ENCODE measurements around the gene LAMA5.

Gene LAMA5

GRCh38 chr20:62292108-62292507 lies 75.0 kb downstream of the LAMA5 start:
- TF ChIP-seq GATA1 (IDR thresholded peaks at IDR 0.05; ENCODE audit: low read depth, low read length), result no peak
- TF ChIP-seq POLR2A (IDR thresholded peaks at IDR 0.05; ENCODE audit: low read length), result no peak
- DNase-seq, result no peak

GRCh38 chr20:62291251-62292066 lies 75.7 kb downstream of the LAMA5 start:
- DNase-seq, result no peak
- TF ChIP-seq GATA1 (IDR thresholded peaks at IDR 0.05; ENCODE audit: low read depth, low read length), result no peak
- TF ChIP-seq POLR2A (IDR thresholded peaks at IDR 0.05; ENCODE audit: low read length), result no peak

- DNase-seq, result no peak
- no peak for TF ChIP-seq GATA1 (IDR thresholded peaks at IDR 0.05; ENCODE audit: low read depth, low read length)
- TF ChIP-seq POLR2A (IDR thresholded peaks at IDR 0.05; ENCODE audit: low read length), result no peak
These were observed 77.2 kb downstream of the LAMA5 start for GRCh38 chr20:62289898-62290297.

GRCh38 chr20:62289131-62289530 lies 78.0 kb downstream of the LAMA5 start:
- TF ChIP-seq GATA1 (IDR thresholded peaks at IDR 0.05; ENCODE audit: low read depth, low read length) (no peak), POLR2A (IDR thresholded peaks at IDR 0.05; ENCODE audit: low read length) (no peak)
- no peak for DNase-seq

GRCh38 chr20:62288535-62289105 lies 78.5 kb downstream of the LAMA5 start:
- DNase-seq, result no peak

GRCh38 chr20:62287759-62288534 lies 79.2 kb downstream of the LAMA5 start:
- TF ChIP-seq POLR2A (IDR thresholded peaks at IDR 0.05; ENCODE audit: low read length) (no peak), GATA1 (IDR thresholded peaks at IDR 0.05; ENCODE audit: low read depth, low read length) (no peak)
- DNase-seq, result no peak

More at GRCh38 chr20:62288535-62289105, 78.5 kb downstream of the LAMA5 start:
- TF ChIP-seq POLR2A (IDR thresholded peaks at IDR 0.05; ENCODE audit: low read length), result no peak
- no peak for TF ChIP-seq GATA1 (IDR thresholded peaks at IDR 0.05; ENCODE audit: low read depth, low read length)

GRCh38 chr20:62287129-62287528 lies 80.0 kb downstream of the LAMA5 start:
- no peak for TF ChIP-seq POLR2A (IDR thresholded peaks at IDR 0.05; ENCODE audit: low read length)
- no peak for TF ChIP-seq GATA1 (IDR thresholded peaks at IDR 0.05; ENCODE audit: low read depth, low read length)
- DNase-seq, result no peak

- TF ChIP-seq POLR2A (IDR thresholded peaks at IDR 0.05; ENCODE audit: low read length), result no peak
- no peak for TF ChIP-seq GATA1 (IDR thresholded peaks at IDR 0.05; ENCODE audit: low read depth, low read length)
- no peak for DNase-seq
These were observed 80.5 kb downstream of the LAMA5 start for GRCh38 chr20:62286493-62287064.

- TF ChIP-seq GATA1 (IDR thresholded peaks at IDR 0.05; ENCODE audit: low read depth, low read length), result no peak
- TF ChIP-seq POLR2A (IDR thresholded peaks at IDR 0.05; ENCODE audit: low read length), result no peak
- no peak for DNase-seq
These were observed 81.4 kb downstream of the LAMA5 start for GRCh38 chr20:62285722-62286121.

GRCh38 chr20:62285151-62285550 lies 82.0 kb downstream of the LAMA5 start:
- TF ChIP-seq POLR2A (IDR thresholded peaks at IDR 0.05; ENCODE audit: low read length) (no peak), GATA1 (IDR thresholded peaks at IDR 0.05; ENCODE audit: low read depth, low read length) (no peak)
- no peak for DNase-seq

- DNase-seq, result no peak
- TF ChIP-seq POLR2A (IDR thresholded peaks at IDR 0.05; ENCODE audit: low read length) (no peak), GATA1 (IDR thresholded peaks at IDR 0.05; ENCODE audit: low read depth, low read length) (no peak)
These were observed 82.7 kb downstream of the LAMA5 start for GRCh38 chr20:62284448-62284847.

- TF ChIP-seq GATA1 (IDR thresholded peaks at IDR 0.05; ENCODE audit: low read depth, low read length) (no peak), POLR2A (IDR thresholded peaks at IDR 0.05; ENCODE audit: low read length) (no peak)
- no peak for DNase-seq
These were observed 84.1 kb downstream of the LAMA5 start for GRCh38 chr20:62282877-62283503.

GRCh38 chr20:62282103-62282502 lies 85.0 kb downstream of the LAMA5 start:
- DNase-seq, result no peak
- TF ChIP-seq POLR2A (IDR thresholded peaks at IDR 0.05; ENCODE audit: low read length) (no peak), GATA1 (IDR thresholded peaks at IDR 0.05; ENCODE audit: low read depth, low read length) (no peak)

Measured in erythroblast (primary cell).